ENCODE measurements around the gene PTPN4. TPM values are rescaled to one million over a fixed set of nuclear protein-coding genes. Genes with fewer than 3 reads are reported as not detected.

PTPN4 gene
- total and polyA plus RNA-seq, 2 of the 13 experiments (the other 11 are each of a cell fraction or from before 2014, with no cell fraction given), result 20.3 to 34.6 TPM

GRCh38 chr2:120012771-120013596, 253.3 kb downstream of the PTPN4 start, which contains the start of gene EPB41L5 (continued):
- TF ChIP-seq, protein P1, sequence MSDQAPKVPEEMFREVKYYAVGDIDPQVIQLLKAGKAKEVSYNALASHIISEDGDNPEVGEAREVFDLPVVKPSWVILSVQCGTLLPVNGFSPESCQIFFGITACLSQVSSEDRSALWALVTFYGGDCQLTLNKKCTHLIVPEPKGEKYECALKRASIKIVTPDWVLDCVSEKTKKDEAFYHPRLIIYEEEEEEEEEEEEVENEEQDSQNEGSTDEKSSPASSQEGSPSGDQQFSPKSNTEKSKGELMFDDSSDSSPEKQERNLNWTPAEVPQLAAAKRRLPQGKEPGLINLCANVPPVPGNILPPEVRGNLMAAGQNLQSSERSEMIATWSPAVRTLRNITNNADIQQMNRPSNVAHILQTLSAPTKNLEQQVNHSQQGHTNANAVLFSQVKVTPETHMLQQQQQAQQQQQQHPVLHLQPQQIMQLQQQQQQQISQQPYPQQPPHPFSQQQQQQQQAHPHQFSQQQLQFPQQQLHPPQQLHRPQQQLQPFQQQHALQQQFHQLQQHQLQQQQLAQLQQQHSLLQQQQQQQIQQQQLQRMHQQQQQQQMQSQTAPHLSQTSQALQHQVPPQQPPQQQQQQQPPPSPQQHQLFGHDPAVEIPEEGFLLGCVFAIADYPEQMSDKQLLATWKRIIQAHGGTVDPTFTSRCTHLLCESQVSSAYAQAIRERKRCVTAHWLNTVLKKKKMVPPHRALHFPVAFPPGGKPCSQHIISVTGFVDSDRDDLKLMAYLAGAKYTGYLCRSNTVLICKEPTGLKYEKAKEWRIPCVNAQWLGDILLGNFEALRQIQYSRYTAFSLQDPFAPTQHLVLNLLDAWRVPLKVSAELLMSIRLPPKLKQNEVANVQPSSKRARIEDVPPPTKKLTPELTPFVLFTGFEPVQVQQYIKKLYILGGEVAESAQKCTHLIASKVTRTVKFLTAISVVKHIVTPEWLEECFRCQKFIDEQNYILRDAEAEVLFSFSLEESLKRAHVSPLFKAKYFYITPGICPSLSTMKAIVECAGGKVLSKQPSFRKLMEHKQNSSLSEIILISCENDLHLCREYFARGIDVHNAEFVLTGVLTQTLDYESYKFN (CRISPR knock-in tag; conservative IDR thresholded peaks at IDR 0.05), result peak; percentile 82
- TF ChIP-seq GABPB1 (CRISPR knock-in tag; IDR thresholded peaks at IDR 0.05), result peak; percentile 86
- no peak for TF ChIP-seq ZNF460 (CRISPR knock-in tag; IDR thresholded peaks at IDR 0.05; ENCODE audit: borderline replicate concordance)
- TF ChIP-seq, protein P2, sequence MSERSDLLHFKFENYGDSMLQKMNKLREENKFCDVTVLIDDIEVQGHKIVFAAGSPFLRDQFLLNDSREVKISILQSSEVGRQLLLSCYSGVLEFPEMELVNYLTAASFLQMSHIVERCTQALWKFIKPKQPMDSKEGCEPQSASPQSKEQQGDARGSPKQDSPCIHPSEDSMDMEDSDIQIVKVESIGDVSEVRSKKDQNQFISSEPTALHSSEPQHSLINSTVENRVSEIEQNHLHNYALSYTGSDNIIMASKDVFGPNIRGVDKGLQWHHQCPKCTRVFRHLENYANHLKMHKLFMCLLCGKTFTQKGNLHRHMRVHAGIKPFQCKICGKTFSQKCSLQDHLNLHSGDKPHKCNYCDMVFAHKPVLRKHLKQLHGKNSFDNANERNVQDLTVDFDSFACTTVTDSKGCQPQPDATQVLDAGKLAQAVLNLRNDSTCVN (CRISPR knock-in tag; IDR thresholded peaks at IDR 0.05; ENCODE audit: borderline replicate concordance), result no peak
- TF ChIP-seq TOE1 (CRISPR knock-in tag; IDR thresholded peaks at IDR 0.05), result no peak; the same call in 1 of the 2 replicates
- TF ChIP-seq PCBP1 (IDR thresholded peaks at IDR 0.05; ENCODE audit: borderline replicate concordance, low read depth, low read length), result peak; percentile 43; the same call in 1 of the 2 replicates
- TF ChIP-seq JUNB (CRISPR knock-in tag; IDR thresholded peaks at IDR 0.05; ENCODE audit: borderline replicate concordance), result no peak
- no peak for TF ChIP-seq CBX2 (IDR thresholded peaks at IDR 0.05; ENCODE audit: low read depth, low read length)
- no peak for TF ChIP-seq CBX2 (CRISPR knock-in tag; IDR thresholded peaks at IDR 0.05; ENCODE audit: low read depth)
- TF ChIP-seq PHF20 (CRISPR knock-in tag; IDR thresholded peaks at IDR 0.05), result peak; percentile 55
- TF ChIP-seq KDM5A (IDR thresholded peaks at IDR 0.05; ENCODE audit: borderline replicate concordance, low read length), result peak; percentile 62; the same call in 1 of the 2 replicates
- peak; percentile 94 for TF ChIP-seq RFXAP (CRISPR knock-in tag; IDR thresholded peaks at IDR 0.05; ENCODE audit: borderline replicate concordance)
- no peak for TF ChIP-seq SIX4 (CRISPR knock-in tag; IDR thresholded peaks at IDR 0.05)
- TF ChIP-seq HNRNPUL1 (IDR thresholded peaks at IDR 0.05; ENCODE audit: low read depth, low read length), result peak; percentile 95
- peak; percentile 97 for TF ChIP-seq ZNF235 (CRISPR knock-in tag; IDR thresholded peaks at IDR 0.05; ENCODE audit: borderline replicate concordance)
- TF ChIP-seq NCOR1 (IDR thresholded peaks at IDR 0.05; ENCODE audit: borderline replicate concordance, low read length), result peak; percentile 78
- TF ChIP-seq RFXANK (CRISPR knock-in tag; IDR thresholded peaks at IDR 0.05), result 0 out of 2 replicates have a peak, but pooled peaks have one; percentile 23
- TF ChIP-seq ZNF205 (CRISPR knock-in tag; IDR thresholded peaks at IDR 0.05), result peak; percentile 55
- TF ChIP-seq ZNF878 (CRISPR knock-in tag; IDR thresholded peaks at IDR 0.05), result peak; percentile 96; the same call in 1 of the 2 replicates
- peak; percentile 74 for TF ChIP-seq ZNF503 (CRISPR knock-in tag; IDR thresholded peaks at IDR 0.05)
- TF ChIP-seq ZNF567 (CRISPR knock-in tag; IDR thresholded peaks at IDR 0.05; ENCODE audit: borderline replicate concordance), result no peak

Measured in HepG2 (cell line).